Esophagus squamous epithelium (tissue), 5 donors: Measurements from ENCODE around the gene PANK1. TPM values are rescaled to one million over a fixed set of nuclear protein-coding genes. Genes with fewer than 3 reads are reported as not detected.

Experiments used
- DNase-seq: peaks from one replicate; lab custom pipeline; 2025; lab: John Stamatoyannopoulos, UW
- H3K27ac ChIP-seq, 4 donors: fragments of 200-600 bp; sonication (generic); one replicate each; pipeline ENCODE4 v1.5.1; 2016 to 2019; ENCODE audit warnings: mild to moderate bottlenecking in 1 of 4
- H3K27me3 ChIP-seq, 4 donors: fragments of 200-600 bp; sonication (generic); 1 replicate in 3 of 4; 2 replicates in 1 of 4; pipeline versions ENCODE4 v1.5.1 to v1.6.0; 2017 to 2021; ENCODE audit warnings: antibody characterized with exemption in 1 of 4
- H3K36me3 ChIP-seq, 3 donors: fragments of 200-600 bp; sonication (generic); one replicate each; pipeline ENCODE4 v1.5.1; 2016 to 2019
- H3K4me1 ChIP-seq, 3 donors: fragments of 200-600 bp; sonication (generic); one replicate each; pipeline ENCODE4 v1.5.1; 2017 to 2019
- H3K4me3 ChIP-seq, 4 donors: fragments of 200-600 bp; sonication (generic); 1 replicate in 3 of 4; 2 replicates in 1 of 4; pipeline ENCODE4 v1.5.1; 2016 to 2019; ENCODE audit warnings: mild to moderate bottlenecking in 2 of 4, moderate library complexity in 1 of 4
- H3K9me3 ChIP-seq, 3 donors: fragments of 200-600 bp; sonication (generic); one replicate each; pipeline ENCODE4 v1.5.1; 2016 to 2019
- POLR2A ChIP-seq, 4 donors: fragments of 450-650 bp; IDR thresholded peaks; one replicate each; pipeline ENCODE4 v1.6.1; 2017; ENCODE audit warnings: antibody characterized with exemption in 4 of 4, mild to moderate bottlenecking in 4 of 4, moderate library complexity in 3 of 4
- WGBS, 2 donors: methylation state at CpG; one replicate each; pipeline ENCODE4 v1.1.5; 2018; 5-methylcytosine and 5-hydroxymethylcytosine counted together
- intact Hi-C: fragments of 100-400 bp; cut with DNase I; formaldehyde crosslinking; loops from one replicate; pipeline ENCODE4 v1.15.0; 2022
- total RNA-seq, 4 donors: library from RNA; depleted of rRNA; stranded (reverse); fragments of >200 nt; gene quantifications; one replicate each; pipeline ENCODE4 v1.1.0, GENCODE V29; 2016
- TF ChIP-seq, protein P1 (sequence below), 6 experiments: fragments of 450-650 bp in 4 of 6; fragments of 200-600 bp in 2 of 6; sonication (generic) in 2 of 6; IDR thresholded peaks; one replicate each; pipeline ENCODE4 v1.5.1; 2016 to 2019; ENCODE audit warnings: antibody characterized with exemption in 6 of 6, mild to moderate bottlenecking in 4 of 6, moderate library complexity in 4 of 6
- donor health status: DM: yes; HTN: yes; CAD: no.

Gene PANK1
- total RNA-seq, 4 donors from 2014 or later: 5.8 to 12.6 (median 7.9) TPM

DNA sequence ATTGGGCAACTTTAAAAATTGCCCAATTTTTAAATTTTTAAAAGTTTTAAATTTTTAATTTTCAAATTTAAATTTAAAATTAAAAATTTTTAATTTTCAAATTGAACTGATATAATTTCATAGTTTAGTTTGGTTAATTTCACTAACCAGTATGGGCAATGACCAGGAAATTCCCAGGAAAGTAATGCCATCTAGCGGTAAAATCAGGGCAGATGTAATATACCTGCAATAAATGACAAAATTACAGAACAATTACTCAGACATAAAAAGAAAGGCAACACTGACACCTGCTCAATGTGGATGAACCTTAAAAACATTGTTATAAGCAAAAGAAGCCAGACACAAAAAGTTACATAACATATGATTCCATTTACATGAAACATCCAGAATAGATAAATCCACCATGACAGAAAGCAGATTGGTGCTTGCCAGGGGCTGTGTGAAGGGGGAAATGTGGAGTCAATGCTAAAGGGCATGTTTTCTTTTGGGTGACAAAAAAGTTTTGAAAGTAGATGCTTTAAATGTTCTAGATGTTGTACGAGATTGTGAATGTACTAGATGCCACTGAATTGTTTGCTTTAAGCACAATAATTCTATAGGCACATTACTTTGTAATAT lies 81.1 kb downstream of the PANK1 start:
- Histone ChIP-seq H3K4me1 (no peaks in the 10 kb centered on the region), H3K36me3 (no peaks in the 10 kb centered on the region), H3K4me3 (no peak overlapping the region), H3K9me3 (no peaks in the 10 kb centered on the region), H3K27ac (no peak overlapping the region), H3K27me3 (peaks cover 0 to 9% (median 0%) of the 10 kb centered on the region in 4 donors)
- DNase-seq: no peak
- intact Hi-C loops: loop anchor here (2.0 kb wide), 1 partner anchor 137 kb away; no protein-coding TSS in a partner anchor
- 9 to 16% methylated on average over 2 of the region's 2 CpGs for WGBS, 2 donors
- TF ChIP-seq POLR2A (IDR thresholded peaks at IDR 0.05): no peak
- TF ChIP-seq, protein P1, sequence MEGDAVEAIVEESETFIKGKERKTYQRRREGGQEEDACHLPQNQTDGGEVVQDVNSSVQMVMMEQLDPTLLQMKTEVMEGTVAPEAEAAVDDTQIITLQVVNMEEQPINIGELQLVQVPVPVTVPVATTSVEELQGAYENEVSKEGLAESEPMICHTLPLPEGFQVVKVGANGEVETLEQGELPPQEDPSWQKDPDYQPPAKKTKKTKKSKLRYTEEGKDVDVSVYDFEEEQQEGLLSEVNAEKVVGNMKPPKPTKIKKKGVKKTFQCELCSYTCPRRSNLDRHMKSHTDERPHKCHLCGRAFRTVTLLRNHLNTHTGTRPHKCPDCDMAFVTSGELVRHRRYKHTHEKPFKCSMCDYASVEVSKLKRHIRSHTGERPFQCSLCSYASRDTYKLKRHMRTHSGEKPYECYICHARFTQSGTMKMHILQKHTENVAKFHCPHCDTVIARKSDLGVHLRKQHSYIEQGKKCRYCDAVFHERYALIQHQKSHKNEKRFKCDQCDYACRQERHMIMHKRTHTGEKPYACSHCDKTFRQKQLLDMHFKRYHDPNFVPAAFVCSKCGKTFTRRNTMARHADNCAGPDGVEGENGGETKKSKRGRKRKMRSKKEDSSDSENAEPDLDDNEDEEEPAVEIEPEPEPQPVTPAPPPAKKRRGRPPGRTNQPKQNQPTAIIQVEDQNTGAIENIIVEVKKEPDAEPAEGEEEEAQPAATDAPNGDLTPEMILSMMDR (IDR thresholded peaks at IDR 0.05): peak; percentile 56 to 84 (median 74)

DNA sequence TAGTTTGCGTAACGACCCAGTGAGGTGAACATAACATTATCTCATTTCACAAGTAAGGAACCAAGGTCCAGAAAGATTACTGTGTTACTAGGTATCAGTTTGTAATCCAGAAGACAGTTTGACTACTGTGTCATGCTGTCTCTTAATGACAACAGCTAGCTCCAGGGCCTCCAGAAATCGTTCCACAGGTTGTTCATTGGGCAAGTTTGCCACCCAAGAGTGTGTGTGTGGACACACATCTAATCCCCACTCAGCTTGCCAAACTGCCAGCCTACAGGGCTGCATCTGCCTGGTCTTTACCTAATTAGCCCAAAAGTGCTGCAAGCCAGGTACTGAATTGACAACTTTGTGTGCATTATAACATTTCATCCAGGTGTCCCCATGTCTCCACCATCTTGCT lies 81.7 kb downstream of the PANK1 start:
- Histone ChIP-seq H3K4me3 (no peak overlapping the region), H3K36me3 (no peaks in the 10 kb centered on the region), H3K27ac (no peak overlapping the region), H3K9me3 (no peaks in the 10 kb centered on the region), H3K27me3 (peaks cover 0 to 15% (median 0%) of the 10 kb centered on the region in 4 donors), H3K4me1 (no peaks in the 10 kb centered on the region)
- TF ChIP-seq POLR2A (IDR thresholded peaks at IDR 0.05): no peak
- TF ChIP-seq, protein P1 (IDR thresholded peaks at IDR 0.05): no peak
- 87 to 93% methylated on average over 3 of the region's 3 CpGs for WGBS, 2 donors
- intact Hi-C loops: loop anchor here (2.0 kb wide), 1 partner anchor 137 kb away; no protein-coding TSS in a partner anchor
- DNase-seq: no peak

DNA sequence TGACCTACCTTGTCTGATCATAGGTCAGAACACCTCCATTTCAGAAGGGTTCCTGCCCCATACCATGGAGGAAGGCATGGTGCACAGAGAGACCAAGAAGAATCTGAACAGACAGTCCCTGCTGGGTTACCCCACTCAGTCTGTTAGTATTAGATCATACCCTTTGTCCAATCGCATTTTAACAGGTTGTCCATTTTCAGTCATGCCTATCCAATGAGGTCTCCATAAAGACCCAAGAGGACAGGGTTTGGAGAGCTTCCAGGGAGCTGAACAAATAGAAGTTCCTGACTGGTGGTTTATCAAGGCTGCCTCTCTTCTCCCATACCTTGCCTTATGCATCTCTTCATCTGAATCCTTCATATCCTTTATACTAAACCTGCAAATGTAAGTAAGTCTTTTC lies 88.4 kb downstream of the PANK1 start:
- Histone ChIP-seq H3K36me3 (no peaks in the 10 kb centered on the region), H3K4me1 (peaks cover 0 to 13% (median 3%) of the 10 kb centered on the region in 3 donors), H3K27me3 (peaks cover 0 to 7% (median 0%) of the 10 kb centered on the region in 4 donors), H3K9me3 (no peaks in the 10 kb centered on the region), H3K4me3 (no peak overlapping the region), H3K27ac (no peak overlapping the region)
- no peak for DNase-seq
- intact Hi-C loops: no loop called here
- TF ChIP-seq POLR2A (IDR thresholded peaks at IDR 0.05): no peak
- TF ChIP-seq, protein P1 (IDR thresholded peaks at IDR 0.05): no peak
- 83 to 91% methylated on average over 1 of the region's 1 CpG for WGBS, 2 donors

DNA sequence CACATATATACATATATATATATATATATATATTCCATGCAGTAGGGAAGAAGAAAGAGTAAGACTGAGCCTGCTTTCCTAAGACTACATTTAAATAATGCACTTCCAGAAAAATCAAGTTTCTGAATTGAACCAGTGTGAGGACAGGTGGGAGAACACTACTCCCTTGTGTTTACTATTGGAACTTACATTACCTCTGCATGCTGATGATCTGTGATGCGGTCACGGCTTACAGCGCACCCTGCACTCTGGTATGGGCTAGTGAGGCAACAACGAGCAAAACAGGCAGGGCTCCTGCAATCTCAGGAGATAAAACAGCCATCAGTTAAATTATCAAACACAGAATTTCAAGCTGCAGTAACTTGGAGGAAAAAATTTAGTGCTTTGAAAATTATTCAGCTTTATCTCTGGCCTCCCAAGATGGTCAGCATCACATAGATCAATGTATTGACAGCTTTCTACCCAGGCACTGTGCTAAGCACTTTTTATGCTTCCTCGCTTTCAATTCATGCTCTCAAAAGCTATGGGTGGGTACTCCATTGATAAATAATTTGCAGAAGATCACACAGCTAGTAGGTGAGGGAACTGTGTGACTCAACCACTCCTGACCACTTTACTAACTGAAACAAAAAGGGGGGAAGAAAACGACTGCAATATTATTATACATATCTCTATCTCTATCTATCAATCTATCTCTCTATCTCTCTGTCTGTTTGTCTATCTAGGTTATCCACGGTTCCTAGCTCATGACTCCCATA lies 89.2 kb downstream of the PANK1 start:
- Histone ChIP-seq H3K4me1 (peaks cover 0 to 13% (median 3%) of the 10 kb centered on the region in 3 donors), H3K36me3 (no peaks in the 10 kb centered on the region), H3K27ac (no peak overlapping the region), H3K9me3 (no peaks in the 10 kb centered on the region), H3K4me3 (no peak overlapping the region), H3K27me3 (peaks cover 0 to 7% (median 0%) of the 10 kb centered on the region in 4 donors)
- no peak for TF ChIP-seq POLR2A (IDR thresholded peaks at IDR 0.05)
- TF ChIP-seq, protein P1 (IDR thresholded peaks at IDR 0.05): no peak
- intact Hi-C loops: no loop called here
- no peak for DNase-seq
- 86 to 88% methylated on average over 7 of the region's 7 CpGs for WGBS, 2 donors

DNA sequence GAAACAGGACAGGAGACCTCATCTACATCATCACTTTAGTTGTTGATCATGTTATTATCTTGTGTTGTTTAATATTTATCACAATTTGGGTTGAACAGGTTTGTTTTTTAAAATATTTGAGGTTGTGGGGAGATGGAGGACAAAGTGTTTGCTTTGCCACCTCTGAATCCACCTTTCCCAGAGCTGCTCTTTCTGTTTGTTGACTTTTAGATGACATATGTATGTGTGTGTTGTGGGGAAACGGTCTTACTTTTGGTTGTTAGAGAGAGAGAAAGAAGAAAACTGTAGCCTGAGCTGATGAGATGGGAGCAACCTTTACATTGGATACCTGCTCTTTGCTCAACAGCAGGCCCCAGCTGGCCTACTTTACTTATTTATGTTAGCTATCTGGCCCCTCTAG lies 90.6 kb downstream of the PANK1 start:
- no peak for DNase-seq
- Histone ChIP-seq H3K27ac (no peak overlapping the region), H3K9me3 (no peaks in the 10 kb centered on the region), H3K4me1 (peaks cover 0 to 22% (median 3%) of the 10 kb centered on the region in 3 donors), H3K4me3 (no peak overlapping the region), H3K27me3 (peaks cover 0 to 7% (median 0%) of the 10 kb centered on the region in 4 donors), H3K36me3 (no peaks in the 10 kb centered on the region)
- WGBS, 2 donors: 63 to 94% methylated on average over 1 of the region's 1 CpG
- intact Hi-C loops: no loop called here
- TF ChIP-seq, protein P1 (IDR thresholded peaks at IDR 0.05): no peak
